ENCODE results near the gene MAP2.

MAP2 gene

DNA sequence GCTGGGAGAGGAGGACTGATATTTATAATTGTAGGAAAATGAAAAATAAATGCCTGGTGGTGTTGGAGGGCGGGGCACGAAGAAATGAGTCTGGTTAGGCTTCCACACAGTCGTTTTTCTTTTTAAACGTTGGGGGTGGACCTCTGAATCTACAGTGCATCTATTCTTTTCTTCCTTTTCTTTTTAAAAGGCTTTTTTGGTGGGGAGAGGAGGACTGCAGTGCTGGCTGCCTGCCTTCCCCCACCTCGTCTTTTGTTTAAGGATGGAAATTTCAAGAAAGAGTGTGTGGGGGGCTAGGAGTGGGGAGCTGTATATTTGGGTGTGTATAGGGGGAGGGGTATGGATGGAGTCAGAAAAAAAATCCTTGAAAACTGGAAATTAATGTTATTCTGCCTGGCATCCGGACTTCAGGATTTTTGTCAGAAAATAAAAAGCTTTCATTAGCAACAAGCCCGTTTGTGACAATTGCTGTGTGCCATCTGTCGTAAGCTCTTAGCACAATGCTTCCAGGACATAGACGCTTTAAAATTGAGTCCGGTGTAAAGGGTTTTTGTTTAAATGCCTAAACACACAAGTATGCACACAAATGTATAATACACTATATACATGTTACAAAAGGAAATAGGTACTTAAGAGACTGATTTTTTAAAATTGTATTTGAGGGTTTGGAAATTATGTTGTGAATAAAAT is 1.1 kb downstream of the MAP2 start:
- DNase-seq (ENCODE audit: low read depth in 2 of 2): no peak

DNA sequence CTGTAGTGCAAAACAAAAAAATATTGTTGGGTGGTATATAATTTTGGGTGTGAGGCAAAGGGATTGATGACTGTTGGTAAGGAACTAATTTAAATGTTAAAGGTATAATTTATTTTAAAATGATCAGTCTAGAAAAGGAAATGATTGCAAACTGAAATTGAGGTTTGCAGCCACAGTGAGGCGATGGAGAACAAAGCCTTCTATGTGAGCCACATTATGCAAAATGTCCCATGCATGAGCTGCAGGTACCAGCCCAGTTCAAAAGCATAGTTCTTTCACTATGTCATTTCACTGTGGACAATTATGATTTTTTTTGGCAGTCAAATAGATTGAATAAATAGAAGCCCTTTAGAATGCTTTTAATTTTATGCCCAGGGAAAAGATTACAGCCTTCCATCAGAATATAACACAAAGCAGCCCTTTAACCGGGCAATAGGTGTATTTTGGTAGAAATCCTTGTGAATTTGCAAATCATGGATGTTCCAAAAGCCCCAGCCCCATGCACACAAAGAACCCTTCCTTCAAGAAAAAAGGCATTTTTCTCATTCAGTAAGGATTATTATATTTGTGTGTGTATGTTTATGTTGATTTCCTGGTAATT is 1.7 kb downstream of the MAP2 start:
- no peak for DNase-seq (ENCODE audit: low read depth in 2 of 2)

DNA sequence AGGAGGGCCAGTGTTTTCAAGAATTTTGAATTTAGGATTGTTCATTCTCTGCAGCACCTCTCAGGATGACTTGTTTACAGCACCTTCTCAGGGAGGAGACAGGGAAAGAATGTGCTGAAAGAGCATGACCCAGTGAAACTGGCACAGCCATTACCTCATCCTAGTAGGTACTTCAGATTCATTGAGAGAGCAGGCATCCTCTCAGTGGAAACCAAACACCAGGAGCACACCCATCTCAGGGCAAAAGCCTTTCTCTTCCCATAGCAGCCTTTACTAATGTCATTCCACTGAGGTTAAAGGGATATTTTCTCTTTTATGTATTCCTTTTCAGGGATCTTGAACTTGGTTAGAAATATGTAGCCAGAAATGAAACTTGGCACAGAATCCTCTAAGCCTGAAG is 2.6 kb downstream of the MAP2 start:
- no peak for DNase-seq (ENCODE audit: low read depth in 2 of 2)

DNA sequence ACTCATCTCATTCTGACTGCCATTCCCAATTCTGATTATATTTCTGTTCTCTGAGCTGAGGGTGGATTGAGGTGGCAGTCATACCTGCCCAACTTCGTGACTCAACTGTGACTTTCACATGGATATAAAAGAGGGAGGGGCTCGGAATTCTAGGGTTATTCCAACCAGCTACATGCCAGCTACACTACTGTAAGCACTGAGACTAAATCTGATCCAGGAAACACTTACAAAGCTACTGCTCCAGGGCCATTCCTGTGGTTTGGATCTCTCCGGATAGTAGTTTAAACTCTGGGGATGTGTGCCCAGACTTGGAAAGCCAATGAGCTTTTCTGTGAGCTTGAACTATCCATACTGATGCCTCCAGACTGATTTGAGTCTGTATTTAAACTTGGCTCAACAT is 7.9 kb downstream of the MAP2 start:
- no peak for DNase-seq (ENCODE audit: low read depth in 2 of 2)

DNA sequence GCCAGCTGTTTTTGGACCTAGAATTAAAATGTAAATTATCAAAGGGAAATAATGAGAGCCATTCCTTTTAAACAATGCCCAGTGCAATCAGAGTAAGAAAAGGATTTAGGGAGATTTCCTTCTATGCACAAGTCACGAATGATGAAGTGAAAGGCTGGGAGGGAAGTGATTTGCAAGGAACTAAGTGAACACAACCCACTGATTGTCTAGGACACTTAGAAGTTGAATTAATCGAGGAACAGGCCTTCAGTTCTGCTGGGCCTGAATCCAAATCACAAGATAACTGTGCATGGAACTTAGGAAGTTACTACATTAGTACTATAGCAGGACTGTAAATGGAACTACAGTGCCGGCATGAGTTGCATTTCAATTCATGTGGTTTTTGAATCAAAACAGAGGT is 17.7 kb downstream of the MAP2 start:
- DNase-seq (ENCODE audit: low read depth in 2 of 2): no peak

DNA sequence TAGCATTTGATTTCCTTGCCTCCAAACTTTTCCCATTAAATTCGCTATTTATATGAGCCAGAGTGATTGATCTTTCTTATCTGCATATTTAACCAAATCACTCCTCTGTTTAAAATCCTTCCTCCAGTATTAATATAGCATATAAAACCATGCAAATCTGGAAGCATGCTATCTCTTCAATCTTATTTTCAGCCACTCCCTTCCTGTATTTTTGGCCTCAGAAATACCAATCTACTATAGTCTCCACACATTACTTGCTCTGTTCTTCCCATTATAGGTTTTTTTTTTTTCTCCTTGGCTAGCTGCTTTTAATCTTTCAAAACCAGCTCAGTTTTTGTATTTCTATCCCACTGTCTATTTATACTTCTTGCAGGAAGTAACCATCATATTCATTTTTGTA is 19.1 kb downstream of the MAP2 start:
- no peak for DNase-seq (ENCODE audit: low read depth in 2 of 2)

DNA sequence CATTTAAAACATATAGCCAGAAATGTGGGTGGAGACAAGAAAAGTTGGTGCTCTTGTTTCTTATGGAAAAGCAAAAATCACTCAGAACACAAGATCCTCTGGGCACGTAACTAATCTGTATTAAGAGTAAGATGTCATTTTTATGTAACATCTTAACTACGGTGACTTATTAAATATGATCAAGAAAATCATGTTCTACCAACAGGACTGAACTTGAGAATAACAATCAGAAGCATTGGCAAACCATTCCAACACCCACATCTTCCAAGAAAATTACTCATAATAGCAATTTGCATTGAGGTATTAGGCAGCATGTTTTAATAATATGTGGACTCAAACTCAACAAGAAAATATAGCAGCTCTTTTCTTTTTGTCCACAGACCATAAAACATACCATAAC is 21.6 kb downstream of the MAP2 start:
- DNase-seq (ENCODE audit: low read depth in 2 of 2): no peak

DNA sequence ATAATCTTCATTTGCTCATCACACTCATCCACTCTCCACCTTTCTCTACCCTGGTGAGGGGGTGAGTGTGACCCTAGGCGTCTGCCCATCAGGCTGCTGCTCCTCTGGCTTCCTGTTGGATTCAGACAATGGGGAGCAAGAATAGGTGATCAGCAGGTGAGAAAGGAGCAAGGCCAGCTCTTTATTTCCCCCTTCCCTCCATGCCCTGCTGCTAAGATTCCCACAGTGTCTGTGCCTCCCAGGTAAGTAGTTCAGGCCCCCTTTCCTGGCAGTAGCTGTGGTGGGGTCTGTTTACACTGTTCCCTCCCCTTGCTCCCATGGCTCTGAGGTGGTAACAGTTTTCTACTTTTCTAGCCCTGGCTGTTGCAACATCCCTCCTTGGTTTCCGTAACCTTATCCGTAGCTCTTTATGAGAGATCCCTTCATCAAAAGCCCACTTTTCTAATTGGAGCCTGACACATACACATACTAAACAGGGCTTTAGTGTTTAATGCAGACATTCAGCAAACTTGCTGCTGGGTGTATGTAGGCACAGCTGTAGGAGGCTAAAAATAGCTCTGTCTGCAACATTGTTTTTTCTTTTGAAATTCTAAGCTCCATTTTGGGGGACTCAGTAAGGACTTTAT is 27.5 kb downstream of the MAP2 start:
- no peak for DNase-seq (ENCODE audit: low read depth in 2 of 2)

DNA sequence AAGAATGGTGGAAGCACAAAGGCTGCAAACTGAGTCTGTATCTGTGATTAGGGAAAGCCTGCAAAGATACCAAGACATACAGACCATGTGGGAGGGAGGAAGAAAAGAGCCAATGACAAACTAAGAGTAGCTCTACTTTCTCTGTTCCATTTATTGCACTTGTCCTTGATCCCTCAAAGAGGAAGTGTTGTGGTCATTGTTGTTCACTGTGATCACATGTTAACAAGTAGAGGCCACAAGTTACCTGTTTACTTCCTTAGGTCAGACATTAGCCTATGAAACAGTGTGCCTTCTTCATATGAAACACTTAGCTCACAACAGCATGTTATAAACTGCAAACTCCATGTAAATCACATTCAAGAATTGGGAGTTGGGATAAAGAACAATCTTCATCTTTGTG is 32.6 kb downstream of the MAP2 start:
- no peak for DNase-seq (ENCODE audit: low read depth in 2 of 2)

DNA sequence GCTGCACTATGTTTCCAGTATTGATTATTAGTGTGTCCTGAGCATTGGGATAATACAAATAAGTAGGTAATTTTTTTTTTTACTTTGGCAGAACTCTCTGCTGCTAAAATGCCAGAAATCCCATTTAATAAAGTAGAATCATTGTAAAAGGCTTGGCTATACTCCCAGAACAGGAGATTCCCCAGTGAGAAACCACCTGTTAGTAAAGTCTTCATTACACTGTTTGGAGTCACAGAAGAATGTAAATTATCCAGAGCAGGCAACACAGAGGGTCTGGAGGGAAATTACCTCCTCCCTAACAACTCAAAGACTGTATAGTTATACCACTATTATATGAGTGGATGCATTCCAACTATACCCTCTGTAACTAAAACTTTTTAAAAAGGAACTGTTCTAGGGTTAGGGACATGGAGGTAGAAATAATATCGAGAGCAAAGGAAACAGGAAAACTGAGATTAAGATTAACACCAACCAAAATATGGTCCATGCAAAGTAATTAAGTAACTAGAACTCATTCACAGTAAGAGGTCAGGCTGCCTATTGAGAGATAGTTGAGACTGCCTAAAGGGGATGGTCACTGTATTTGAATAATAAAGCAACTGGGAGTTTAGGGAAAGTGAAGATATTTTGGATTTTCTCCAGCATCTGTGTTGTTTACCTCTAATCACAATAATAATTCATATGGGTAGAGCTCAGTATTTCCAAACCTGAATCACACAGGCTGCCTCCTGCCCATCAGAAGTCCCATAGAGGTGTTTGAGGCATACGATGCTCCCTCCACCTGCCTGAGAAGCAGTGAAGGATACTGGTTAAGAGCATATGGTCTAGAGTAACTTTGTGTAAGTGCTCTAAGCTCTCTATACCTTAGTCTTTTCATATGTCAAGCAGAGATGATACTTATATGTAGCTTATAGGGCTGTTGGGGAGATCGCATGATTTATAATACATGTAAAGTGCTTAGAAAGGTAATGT is 34.4 kb downstream of the MAP2 start:
- DNase-seq (ENCODE audit: low read depth in 2 of 2): no peak

DNA sequence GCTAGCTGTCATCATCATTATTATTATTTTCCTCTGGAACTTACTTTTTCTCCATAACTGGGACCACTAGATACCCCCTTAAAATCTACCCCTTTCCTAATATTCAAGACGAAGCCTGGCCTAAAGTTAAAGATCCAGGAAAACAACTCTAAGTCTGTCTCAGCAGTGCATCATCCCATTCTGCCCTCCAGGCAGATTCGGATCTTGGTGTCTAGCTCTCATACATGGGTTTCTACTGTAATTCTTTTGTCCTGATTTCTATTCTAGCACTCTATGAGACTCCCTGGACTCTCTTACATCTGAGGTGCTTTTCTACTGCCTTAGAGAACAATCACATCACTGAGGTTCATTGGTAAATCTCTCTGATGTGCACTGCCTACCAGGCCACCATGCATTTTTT is 35.5 kb downstream of the MAP2 start:
- DNase-seq (ENCODE audit: low read depth in 2 of 2): no peak

DNA sequence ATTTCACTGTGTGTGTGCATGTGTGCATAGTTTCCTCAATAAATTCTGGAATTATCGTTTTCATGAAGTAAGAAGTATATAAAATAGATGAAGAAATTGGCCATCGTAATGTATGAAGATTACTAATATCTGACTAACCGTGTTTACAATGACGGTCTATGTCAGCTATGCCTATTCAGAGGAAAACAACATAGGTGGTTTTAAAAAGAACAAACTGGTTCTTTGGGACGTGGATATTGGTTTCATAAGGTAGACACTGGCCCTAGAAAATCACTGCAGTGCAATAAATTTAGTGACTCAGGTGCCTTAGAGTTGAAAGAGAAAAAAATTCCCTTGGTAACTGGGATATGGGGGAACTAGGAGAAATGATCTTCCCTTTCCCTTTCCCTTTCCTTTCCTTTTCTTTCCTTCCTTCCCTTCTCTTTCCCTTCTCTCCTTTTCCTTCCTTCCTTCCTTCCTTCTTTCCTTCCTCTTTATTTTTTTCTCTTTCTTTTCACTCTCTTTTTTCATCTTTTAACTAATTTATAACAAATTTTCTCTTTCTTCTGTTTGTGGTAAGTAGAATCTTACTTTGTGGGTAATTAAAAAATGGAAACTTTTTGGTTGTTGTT is 36.4 kb downstream of the MAP2 start:
- DNase-seq (ENCODE audit: low read depth in 2 of 2): no peak

DNA sequence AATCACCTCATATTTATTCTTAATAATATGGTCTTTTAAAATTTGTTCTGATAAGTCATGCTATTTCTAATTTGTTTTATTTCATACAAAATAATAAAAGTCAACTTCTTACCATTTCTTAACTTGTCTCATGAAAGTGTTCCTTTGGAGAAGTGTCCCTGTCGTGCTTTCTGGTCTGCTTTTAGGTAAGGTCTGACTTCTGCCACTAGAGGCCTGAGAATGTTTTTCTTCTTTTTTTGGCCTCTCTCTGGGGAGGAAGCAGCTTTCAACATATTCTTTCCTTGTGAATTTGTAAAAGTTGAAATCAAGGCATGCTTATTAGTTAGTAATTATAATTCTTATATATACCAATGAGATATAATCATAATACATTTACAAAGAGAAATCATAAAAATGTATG is 39.4 kb downstream of the MAP2 start:
- no peak for DNase-seq (ENCODE audit: low read depth in 2 of 2)

DNA sequence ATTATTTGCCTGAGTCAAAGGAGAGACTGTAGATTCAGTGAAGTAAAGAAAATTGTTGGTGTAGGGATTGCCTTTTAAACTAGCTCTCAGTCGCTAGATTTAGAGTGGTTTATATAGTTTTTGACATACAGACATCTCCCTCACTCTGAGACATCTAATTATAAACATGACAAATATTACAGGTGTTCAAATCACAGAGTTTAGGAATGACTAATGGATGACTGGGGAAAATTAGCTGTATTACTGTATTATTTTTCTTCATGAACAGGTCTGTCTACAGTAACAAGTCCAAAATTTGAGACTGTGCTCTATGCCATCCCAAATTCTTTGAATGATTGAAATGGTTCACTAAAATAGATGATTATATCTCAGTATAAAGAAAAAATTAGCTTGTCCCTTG is 40.0 kb downstream of the MAP2 start:
- no peak for DNase-seq (ENCODE audit: low read depth in 2 of 2)

DNA sequence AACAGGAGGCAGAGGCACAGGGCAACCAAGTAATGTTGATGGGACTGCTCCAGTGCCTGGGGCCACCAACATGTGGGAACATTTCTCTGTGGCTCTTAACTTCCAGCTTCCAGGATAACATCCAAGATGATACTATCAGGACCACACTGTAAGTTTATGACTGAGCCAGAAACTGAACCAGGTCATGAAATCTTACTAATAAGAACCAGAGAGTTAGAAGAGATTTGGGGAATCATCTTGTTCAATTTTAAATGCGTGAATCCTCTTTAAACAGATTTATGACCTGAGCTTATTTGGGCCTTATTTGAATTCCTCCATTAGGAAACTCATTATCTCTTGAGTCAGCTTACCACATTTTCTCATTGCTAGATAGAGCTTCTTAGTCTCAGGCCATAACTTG is 45.0 kb downstream of the MAP2 start:
- no peak for DNase-seq (ENCODE audit: low read depth in 2 of 2)

DNA sequence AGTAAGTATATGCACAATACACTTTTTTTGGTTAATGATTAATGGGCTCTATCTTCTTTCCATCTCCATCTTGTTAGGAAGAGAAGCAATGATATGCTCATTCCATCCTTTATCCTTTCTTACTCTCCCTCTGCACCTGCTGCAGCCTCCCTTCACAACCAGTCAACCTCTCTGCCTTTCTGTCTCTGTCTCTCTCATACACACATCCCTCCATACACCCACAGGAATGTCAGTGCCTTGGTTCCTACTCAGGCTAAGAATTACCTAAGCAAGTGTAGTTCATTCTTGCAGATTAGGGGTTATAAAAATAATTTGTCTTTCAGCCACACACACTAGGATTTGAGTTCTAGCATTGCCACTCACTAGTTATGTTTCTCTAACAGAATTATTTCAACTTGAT is 45.6 kb downstream of the MAP2 start:
- no peak for DNase-seq (ENCODE audit: low read depth in 2 of 2)

DNA sequence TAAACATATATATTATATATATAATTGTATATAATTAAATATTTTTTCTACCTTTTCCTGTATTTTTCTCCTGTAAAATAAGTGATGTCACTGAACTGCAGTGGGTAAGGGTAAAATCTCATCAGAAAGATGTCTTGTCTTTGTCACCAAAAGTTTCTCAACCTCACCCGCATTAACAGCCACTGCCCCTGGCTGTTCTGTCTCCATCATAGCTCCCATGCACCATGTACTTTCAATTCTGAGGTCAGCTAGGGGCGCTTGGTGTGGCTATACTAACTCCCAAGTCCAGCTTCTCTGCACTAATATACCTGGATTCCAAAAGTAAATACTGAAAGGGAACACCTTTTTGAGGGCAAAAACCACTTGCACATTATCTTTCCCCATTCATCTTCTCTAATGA is 46.6 kb downstream of the MAP2 start:
- no peak for DNase-seq (ENCODE audit: low read depth in 2 of 2)

DNA sequence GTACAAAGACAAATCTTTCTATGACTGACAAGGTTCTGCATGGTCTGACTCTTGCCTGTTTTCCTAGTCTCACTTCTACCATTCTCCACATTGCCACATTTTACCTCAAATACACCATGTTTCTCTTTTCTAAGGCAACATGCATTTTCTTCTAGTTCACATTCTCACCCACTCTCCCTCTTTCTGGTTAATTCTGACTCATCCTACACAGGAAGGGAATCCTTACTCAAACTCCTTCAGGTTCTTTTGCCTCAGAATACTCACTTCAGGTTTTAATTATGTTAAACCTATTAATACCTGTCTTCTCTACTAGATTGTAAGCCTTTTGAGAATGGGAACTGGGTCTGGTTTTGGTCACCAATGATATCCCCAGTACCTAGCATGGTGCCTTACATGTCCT is 47.2 kb downstream of the MAP2 start:
- DNase-seq (ENCODE audit: low read depth in 2 of 2): no peak

DNA sequence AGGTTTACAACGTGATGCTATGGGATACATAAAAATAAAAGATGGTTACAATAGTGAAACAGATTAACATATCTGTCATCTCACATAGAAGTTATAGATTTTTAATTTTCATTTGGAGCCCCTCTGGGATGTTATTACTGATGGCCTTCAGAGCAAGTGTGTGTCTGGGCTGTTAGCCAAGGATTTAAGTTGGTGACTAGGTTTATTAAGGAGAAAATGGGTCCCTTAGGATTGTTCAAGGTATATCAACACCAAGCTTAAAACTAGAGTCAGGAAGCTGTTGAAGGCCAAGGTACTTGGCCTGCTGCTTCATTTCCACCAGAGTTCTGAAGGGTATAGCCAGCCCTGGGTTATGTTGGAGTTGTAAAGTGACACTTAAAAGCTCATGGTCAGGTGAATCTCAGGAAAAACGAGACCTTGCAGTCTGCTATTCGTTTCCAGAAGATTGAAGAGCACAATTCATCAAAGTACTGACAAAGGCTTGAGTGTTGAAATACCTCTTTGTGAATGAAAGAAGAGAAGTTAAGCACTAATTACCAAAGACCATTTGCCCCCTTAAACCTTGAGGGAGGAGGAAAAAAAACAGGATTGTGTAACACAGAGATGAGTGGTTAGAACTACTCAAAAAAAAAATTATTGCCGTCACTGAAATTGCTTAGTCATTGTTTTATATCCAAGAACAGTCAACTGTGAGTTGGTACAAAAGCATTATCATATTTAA is 48.4 kb downstream of the MAP2 start:
- DNase-seq (ENCODE audit: low read depth in 2 of 2): no peak

DNA sequence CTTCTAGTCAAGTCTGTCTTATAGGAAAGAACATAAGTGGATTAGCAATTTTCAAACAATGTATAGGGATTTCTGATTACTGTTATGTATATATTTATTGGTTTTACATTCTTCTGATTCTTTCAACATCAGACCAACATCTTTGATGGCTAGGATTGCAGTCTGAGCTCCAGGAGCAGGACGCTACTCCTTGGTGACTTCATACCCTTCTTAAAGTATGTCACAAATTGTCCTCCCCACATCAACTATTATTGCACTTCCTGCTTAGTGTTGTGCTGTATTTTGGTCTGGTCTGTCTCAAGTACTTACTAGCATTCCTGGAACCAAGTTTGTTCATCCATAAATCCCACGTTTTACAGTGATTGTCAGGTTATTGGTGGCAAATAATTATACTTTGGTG is 49.0 kb downstream of the MAP2 start:
- no peak for DNase-seq (ENCODE audit: low read depth in 2 of 2)

DNA sequence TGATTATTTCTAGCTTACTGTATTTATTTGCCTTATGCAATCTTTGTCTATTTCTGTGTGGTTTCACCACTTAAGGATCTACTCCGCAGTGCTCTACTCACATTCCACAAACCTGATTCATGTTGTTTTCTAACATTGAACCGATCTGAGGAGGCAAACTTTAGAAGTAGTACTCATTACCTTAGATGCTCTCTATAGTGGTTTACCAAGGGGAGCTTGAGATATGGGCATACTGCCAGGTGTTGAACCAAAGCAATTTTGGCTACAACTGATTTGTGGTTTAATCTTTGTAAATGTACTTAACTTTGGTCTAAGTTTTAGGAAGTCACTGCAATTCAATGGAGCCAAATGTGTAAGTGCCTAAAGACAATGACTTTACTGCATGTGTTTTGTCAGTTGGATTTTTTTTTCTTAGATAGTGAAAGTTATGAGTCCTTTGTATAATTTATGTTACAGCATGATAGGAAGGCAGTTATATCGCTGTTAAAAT is 50.1 kb downstream of the MAP2 start:
- no peak for DNase-seq (ENCODE audit: low read depth in 2 of 2)

Data from stimulated activated CD8-positive, alpha-beta memory T cell treated with anti-CD3 and anti-CD28 coated beads, Interleukin-2, amount 100 ng/mL, for 1 hour (primary cell).